Sigmoid colon (tissue), 7 donors: Measurements from ENCODE around the gene CERS3. TPM values are rescaled to one million over a fixed set of nuclear protein-coding genes. Genes with fewer than 3 reads are reported as not detected.
"Not testable (repeated sequence)": the region's sequence is repeated elsewhere in the genome, so short reads cannot be mapped to it uniquely, and the experiment has no call there.

Experiments
- DNase-seq: peaks from one replicate; pipeline ENCODE4 v3.0.0-alpha.2; 2019
- H3K27ac ChIP-seq, 4 donors: fragments of 200-600 bp; sonication (generic); one replicate each; pipeline ENCODE4 v1.5.1; 2016 to 2019; ENCODE audit warnings: mild to moderate bottlenecking in 1 of 4
- H3K27me3 ChIP-seq, 3 donors: fragments of 200-600 bp; sonication (generic); one replicate each; pipeline ENCODE4 v1.5.1; 2019; ENCODE audit warnings: mild to moderate bottlenecking in 1 of 3
- H3K36me3 ChIP-seq, 4 donors: fragments of 200-600 bp; sonication (generic); one replicate each; pipeline ENCODE4 v1.5.1; 2016 to 2019
- H3K4me1 ChIP-seq, 4 donors: fragments of 200-600 bp; sonication (generic); one replicate each; pipeline ENCODE4 v1.5.1; 2017 to 2019
- H3K4me3 ChIP-seq, 4 donors: fragments of 200-600 bp; sonication (generic); one replicate each; pipeline ENCODE4 v1.5.1; 2017 to 2019; ENCODE audit warnings: mild to moderate bottlenecking in 2 of 4, moderate library complexity in 1 of 4
- H3K9me3 ChIP-seq, 4 donors: fragments of 200-600 bp in 3 of 4; sonication (generic) in 3 of 4; one replicate each; pipeline versions ENCODE4 v1.5.1 to v1.6.1; 2013 to 2019
- EP300 ChIP-seq, 4 donors: sonication (generic); formaldehyde crosslinking; IDR thresholded peaks; one replicate each; pipeline ENCODE4 v1.6.1; 2017; ENCODE audit warnings: antibody characterized with exemption in 4 of 4
- POLR2A ChIP-seq, 2 donors: fragments of 450-650 bp; IDR thresholded peaks; one replicate each; pipeline ENCODE4 v1.6.1; 2016; ENCODE audit warnings: antibody characterized with exemption in 2 of 2, mild to moderate bottlenecking in 2 of 2, moderate library complexity in 2 of 2
- POLR2AphosphoS5 ChIP-seq, 4 donors: sonication (generic); formaldehyde crosslinking; IDR thresholded peaks; one replicate each; pipeline ENCODE4 v1.6.1; 2017; ENCODE audit warnings: antibody characterized with exemption in 4 of 4
- WGBS, 2 donors: extraction: QIAGEN DNeasy Blood & Tissue Kit; methylation state at CpG; one replicate each; pipeline ENCODE4 v1.1.7; 2013; 5-methylcytosine and 5-hydroxymethylcytosine counted together
- intact Hi-C: fragments of 100-400 bp; cut with DNase I; formaldehyde crosslinking; loops from one replicate; pipeline ENCODE4 v1.15.1; 2023
- polyA plus RNA-seq, 3 donors: library from polyadenylated mRNA; stranded (reverse); fragments of 200-250 nt; gene quantifications; one replicate each; pipeline ENCODE4 v1.2.3, GENCODE V29; 2013
- total RNA-seq, 4 donors: library from RNA; depleted of rRNA; stranded (reverse); fragments of >200 nt; gene quantifications; one replicate each; pipeline ENCODE4 v1.1.0, GENCODE V29; 2016
- TF ChIP-seq, protein P1 (sequence below), 4 experiments: fragments of 450-650 bp in 3 of 4; fragments of 200-600 bp in 1 of 4; IDR thresholded peaks; one replicate each; pipeline ENCODE4 v1.5.1; 2016 to 2019; ENCODE audit warnings: antibody characterized with exemption in 4 of 4, mild to moderate bottlenecking in 3 of 4, moderate library complexity in 2 of 4
- donor health status: healthy with polysubstance abuse.
- donor health status: Bipolar disorder and iron deficiency.
- donor health status: healthy.

CERS3 gene
- total and polyA plus RNA-seq, 7 donors: 0.20 to 0.49 TPM; not detected in 5

- DNase-seq: no peak
- WGBS, 2 donors: 71 to 78% methylated on average over 2 of the region's 2 CpGs
- Histone ChIP-seq H3K36me3 (no peaks in the 10 kb centered on the region), H3K4me1 (no peaks in the 10 kb centered on the region), H3K4me3 (no peak overlapping the region), H3K9me3 (peaks cover 0 to 2% (median 0%) of the 10 kb centered on the region in 4 donors), H3K27ac (no peak overlapping the region), H3K27me3 (no peaks in the 10 kb centered on the region)
- intact Hi-C loops: no loop called here
- TF ChIP-seq POLR2AphosphoS5 (IDR thresholded peaks at IDR 0.05) (no peak), EP300 (IDR thresholded peaks at IDR 0.05) (no peak), POLR2A (IDR thresholded peaks at IDR 0.05) (no peak)
- TF ChIP-seq, protein P1, sequence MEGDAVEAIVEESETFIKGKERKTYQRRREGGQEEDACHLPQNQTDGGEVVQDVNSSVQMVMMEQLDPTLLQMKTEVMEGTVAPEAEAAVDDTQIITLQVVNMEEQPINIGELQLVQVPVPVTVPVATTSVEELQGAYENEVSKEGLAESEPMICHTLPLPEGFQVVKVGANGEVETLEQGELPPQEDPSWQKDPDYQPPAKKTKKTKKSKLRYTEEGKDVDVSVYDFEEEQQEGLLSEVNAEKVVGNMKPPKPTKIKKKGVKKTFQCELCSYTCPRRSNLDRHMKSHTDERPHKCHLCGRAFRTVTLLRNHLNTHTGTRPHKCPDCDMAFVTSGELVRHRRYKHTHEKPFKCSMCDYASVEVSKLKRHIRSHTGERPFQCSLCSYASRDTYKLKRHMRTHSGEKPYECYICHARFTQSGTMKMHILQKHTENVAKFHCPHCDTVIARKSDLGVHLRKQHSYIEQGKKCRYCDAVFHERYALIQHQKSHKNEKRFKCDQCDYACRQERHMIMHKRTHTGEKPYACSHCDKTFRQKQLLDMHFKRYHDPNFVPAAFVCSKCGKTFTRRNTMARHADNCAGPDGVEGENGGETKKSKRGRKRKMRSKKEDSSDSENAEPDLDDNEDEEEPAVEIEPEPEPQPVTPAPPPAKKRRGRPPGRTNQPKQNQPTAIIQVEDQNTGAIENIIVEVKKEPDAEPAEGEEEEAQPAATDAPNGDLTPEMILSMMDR (IDR thresholded peaks at IDR 0.05): no peak
Observed at GRCh38 chr15:100448481-100448880, 80.3 kb downstream of the CERS3 start.

GRCh38 chr15:100441063-100441462, 87.7 kb downstream of the CERS3 start:
- H3K9me3 ChIP-seq, intact Hi-C loops, H3K4me3 ChIP-seq, H3K27me3 ChIP-seq, H3K27ac ChIP-seq, DNase-seq, H3K36me3 ChIP-seq: not testable (repeated sequence)
- 71 to 87% methylated on average over 11 of the region's 11 CpGs for whole genome bisulfite sequencing, 2 donors
- peaks cover 0 to 14% (median 4%) of the 10 kb centered on the region in 4 donors for H3K4me1 ChIP-seq

GRCh38 chr15:100439514-100439913, 89.2 kb downstream of the CERS3 start:
- Histone ChIP-seq H3K36me3 (no peaks in the 10 kb centered on the region), H3K9me3 (no peaks in the 10 kb centered on the region), H3K4me1 (peaks cover 0 to 14% (median 4%) of the 10 kb centered on the region in 4 donors), H3K4me3 (no peak overlapping the region), H3K27ac (no peak overlapping the region), H3K27me3 (no peaks in the 10 kb centered on the region)
- no peak for TF ChIP-seq EP300 (IDR thresholded peaks at IDR 0.05)
- TF ChIP-seq POLR2AphosphoS5 (IDR thresholded peaks at IDR 0.05): no peak
- TF ChIP-seq POLR2A (IDR thresholded peaks at IDR 0.05): no peak
- TF ChIP-seq, protein P1 (IDR thresholded peaks at IDR 0.05): no peak
- DNase-seq: no peak
- WGBS, 2 donors: 79 to 81% methylated on average over 4 of the region's 4 CpGs
- intact Hi-C loops: no loop called here

- no peak overlapping the region for H3K4me3 ChIP-seq
- TF ChIP-seq, protein P1 (IDR thresholded peaks at IDR 0.05): no peak
- TF ChIP-seq POLR2A (IDR thresholded peaks at IDR 0.05) (no peak), EP300 (IDR thresholded peaks at IDR 0.05) (no peak), POLR2AphosphoS5 (IDR thresholded peaks at IDR 0.05) (no peak)
- no peaks in the 10 kb centered on the region for H3K36me3 ChIP-seq
- peak; percentile 79 for DNase-seq
- intact Hi-C loops: no loop called here
- no peaks in the 10 kb centered on the region for H3K27me3 ChIP-seq
- no peak overlapping the region for H3K27ac ChIP-seq
- peaks cover 0 to 14% (median 4%) of the 10 kb centered on the region in 4 donors for H3K4me1 ChIP-seq
- WGBS, 2 donors: 40 to 52% methylated on average over 2 of the region's 2 CpGs
- H3K9me3 ChIP-seq: no peaks in the 10 kb centered on the region
Observed at GRCh38 chr15:100438570-100438969, 90.2 kb downstream of the CERS3 start.

DNA sequence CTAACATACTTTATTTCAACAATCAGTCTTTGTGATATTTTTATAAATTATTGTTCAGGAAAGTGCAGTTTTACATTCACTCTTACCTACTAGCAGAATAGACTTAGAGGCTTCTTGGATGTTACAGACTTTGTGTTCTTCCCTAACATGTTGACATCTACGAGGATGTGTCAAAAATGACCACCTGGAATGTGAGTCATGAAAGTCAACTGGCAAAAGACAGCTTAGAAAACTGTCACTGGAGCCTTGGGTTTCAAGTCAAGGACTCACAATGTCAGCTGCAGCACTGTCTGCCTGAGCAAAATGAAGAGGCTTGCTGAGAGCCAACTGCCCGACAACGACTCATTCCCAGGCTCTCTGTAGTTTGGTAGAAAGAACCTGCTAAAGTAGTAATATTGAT, 91.5 kb downstream of the CERS3 start:
- intact Hi-C loops: no loop called here
- Histone ChIP-seq H3K27ac (no peak overlapping the region), H3K4me1 (peaks cover 0 to 14% (median 4%) of the 10 kb centered on the region in 4 donors), H3K27me3 (no peaks in the 10 kb centered on the region), H3K4me3 (no peak overlapping the region), H3K36me3 (no peaks in the 10 kb centered on the region), H3K9me3 (no peaks in the 10 kb centered on the region)
- 82 to 89% methylated on average over 3 of the region's 3 CpGs for WGBS, 2 donors
- DNase-seq: no peak
- TF ChIP-seq EP300 (IDR thresholded peaks at IDR 0.05) (no peak), POLR2AphosphoS5 (IDR thresholded peaks at IDR 0.05) (no peak), POLR2A (IDR thresholded peaks at IDR 0.05) (no peak)
- TF ChIP-seq, protein P1 (IDR thresholded peaks at IDR 0.05): no peak
